Measurements from ENCODE around the gene CDC42SE2. TPM values are rescaled to one million over a fixed set of nuclear protein-coding genes. Genes with fewer than 3 reads are reported as not detected.
"Not testable (repeated sequence)": the region's sequence is repeated elsewhere in the genome, so short reads cannot be mapped to it uniquely, and the experiment has no call there.

Gene CDC42SE2
- total RNA-seq, 4 donors from 2014 or later: 23.9 to 29.6 (median 26.4) TPM

DNA sequence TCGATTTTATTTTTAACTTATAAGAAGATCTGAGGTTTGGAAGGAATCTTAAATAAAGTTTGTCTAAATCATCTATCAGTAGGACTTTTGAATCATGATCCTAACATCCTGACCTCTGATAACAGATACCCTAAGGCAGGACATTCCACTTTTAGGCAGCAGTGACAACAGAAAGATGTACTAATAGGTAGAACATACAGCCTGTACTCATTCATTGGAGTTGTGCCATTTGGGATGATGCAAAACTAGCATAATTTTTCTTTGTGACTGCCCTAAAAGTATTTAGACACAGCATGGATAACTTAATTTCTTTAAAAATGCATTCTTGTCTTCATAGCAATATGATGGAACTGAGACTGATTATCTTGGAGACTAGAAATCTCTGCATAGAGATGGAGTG, 39.7 kb downstream of the CDC42SE2 start:
- intact Hi-C loops (cut with DNase I; ENCODE audit: low total_unique reads) (no loop called here), in situ Hi-C loops (cut with MboI; ENCODE audit: low sequenced_read_pairs in 4 of 4) (no loop called here)
- H3K4me3 ChIP-seq: no peak overlapping the region
- no peaks in the 10 kb centered on the region for H3K36me3 ChIP-seq
- no peak for DNase-seq
- no peaks in the 10 kb centered on the region for H3K27me3 ChIP-seq
- no peaks in the 10 kb centered on the region for H3K9me3 ChIP-seq
- no peak overlapping the region for H3K27ac ChIP-seq
- no peak for ATAC-seq
- TF ChIP-seq CTCF (IDR thresholded peaks at IDR 0.05 in 4 of 5, conservative IDR thresholded peaks at IDR 0.05 in 1 of 5) (no peak), POLR2A (IDR thresholded peaks at IDR 0.05) (no peak)
- H3K4me1 ChIP-seq: peaks cover 7 to 14% of the 10 kb centered on the region in 2 donors

DNA sequence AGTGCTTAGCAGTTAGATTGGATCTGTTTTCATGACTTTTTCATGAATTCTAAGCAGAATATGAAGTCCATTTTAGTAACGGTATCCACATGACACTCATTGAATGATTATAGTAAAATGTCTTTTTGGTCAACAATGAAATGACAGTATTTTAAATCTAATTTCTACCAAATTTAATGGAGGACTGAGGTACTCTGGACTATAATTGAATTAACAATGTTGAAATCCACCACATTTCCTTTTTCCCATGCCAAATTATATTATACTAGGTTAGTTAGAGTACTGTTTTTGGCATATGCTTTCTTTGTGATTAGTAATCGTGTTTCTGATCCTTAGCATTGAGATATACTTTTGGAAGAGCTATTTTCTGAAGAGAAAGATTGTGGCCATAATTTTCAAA, 40.6 kb downstream of the CDC42SE2 start:
- Histone ChIP-seq H3K9me3 (no peaks in the 10 kb centered on the region), H3K27me3 (no peaks in the 10 kb centered on the region), H3K4me1 (peaks cover 7 to 14% of the 10 kb centered on the region in 2 donors), H3K27ac (no peak overlapping the region), H3K4me3 (no peak overlapping the region), H3K36me3 (no peaks in the 10 kb centered on the region)
- TF ChIP-seq CTCF (IDR thresholded peaks at IDR 0.05 in 4 of 5, conservative IDR thresholded peaks at IDR 0.05 in 1 of 5): no peak
- in situ Hi-C loops (cut with MboI; ENCODE audit: low sequenced_read_pairs in 4 of 4) (no loop called here), intact Hi-C loops (cut with DNase I; ENCODE audit: low total_unique reads) (no loop called here)
- no peak for ATAC-seq
- no peak for DNase-seq

DNA sequence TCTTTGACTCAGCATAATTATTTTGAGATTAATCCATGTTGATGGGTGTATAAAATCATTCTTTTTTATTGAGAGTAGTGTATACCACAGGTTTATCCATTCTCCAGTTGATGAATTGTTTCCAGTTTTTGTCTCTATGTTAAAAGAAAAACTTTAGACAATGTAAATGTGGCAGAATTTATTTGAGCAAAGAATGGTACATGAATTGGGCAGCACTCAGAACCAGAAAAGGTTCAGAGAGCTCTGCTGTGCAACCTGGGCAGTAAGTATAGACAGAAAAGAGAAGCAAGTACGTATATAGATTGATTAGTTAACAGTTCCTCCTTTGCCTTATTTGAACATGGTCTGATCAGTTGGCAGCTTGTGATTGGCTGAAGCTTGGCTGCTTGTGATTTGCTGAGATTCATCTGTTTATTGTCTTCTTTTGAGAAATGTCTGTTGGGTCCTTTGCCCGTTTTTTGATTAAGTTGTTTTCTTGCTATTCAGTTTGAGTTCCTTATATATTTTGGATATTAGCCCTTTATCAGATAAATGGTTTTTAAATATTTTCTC, 41.4 kb downstream of the CDC42SE2 start:
- intact Hi-C loops (cut with DNase I; ENCODE audit: low total_unique reads): no loop called here
- no peak overlapping the region for H3K4me3 ChIP-seq

GRCh38 chr5:131305906-131306305, 42.1 kb downstream of the CDC42SE2 start:
- Histone ChIP-seq H3K27ac (no peak overlapping the region), H3K4me3 (no peak overlapping the region), H3K27me3 (no peaks in the 10 kb centered on the region), H3K9me3 (no peaks in the 10 kb centered on the region), H3K4me1 (peaks cover 7 to 14% of the 10 kb centered on the region in 2 donors), H3K36me3 (no peaks in the 10 kb centered on the region)
- in situ Hi-C loops (cut with MboI; ENCODE audit: low sequenced_read_pairs in 4 of 4): no loop called here
- TF ChIP-seq CTCF (IDR thresholded peaks at IDR 0.05 in 4 of 5, conservative IDR thresholded peaks at IDR 0.05 in 1 of 5): no peak
- no peak for TF ChIP-seq POLR2A (IDR thresholded peaks at IDR 0.05)
- intact Hi-C loops (cut with DNase I; ENCODE audit: low total_unique reads): no loop called here
- no peak for DNase-seq
- ATAC-seq: no peak

More for the DNA sequence above, 41.4 kb downstream of the CDC42SE2 start:
- in situ Hi-C loops (cut with MboI; ENCODE audit: low sequenced_read_pairs in 4 of 4): no loop called here
- TF ChIP-seq CTCF (IDR thresholded peaks at IDR 0.05 in 4 of 5, conservative IDR thresholded peaks at IDR 0.05 in 1 of 5): no peak
- DNase-seq (no peak), ATAC-seq (no peak)
- Histone ChIP-seq H3K4me1 (peaks cover 7 to 14% of the 10 kb centered on the region in 2 donors), H3K27me3 (no peaks in the 10 kb centered on the region), H3K36me3 (no peaks in the 10 kb centered on the region), H3K9me3 (no peaks in the 10 kb centered on the region), H3K27ac (no peak overlapping the region)

GRCh38 chr5:131312235-131312772, 48.5 kb downstream of the CDC42SE2 start:
- ATAC-seq; H3K9me3 ChIP-seq; H3K36me3 ChIP-seq; H3K4me3 ChIP-seq; DNase-seq; H3K27me3 ChIP-seq; H3K27ac ChIP-seq; intact Hi-C loops (cut with DNase I; ENCODE audit: low total_unique reads); in situ Hi-C loops (cut with MboI; ENCODE audit: low sequenced_read_pairs in 4 of 4): not testable (repeated sequence)
- H3K4me1 ChIP-seq: peaks cover 13 to 14% of the 10 kb centered on the region in 2 donors
